ENCODE results near the gene FBLN1.

Gene FBLN1

DNA sequence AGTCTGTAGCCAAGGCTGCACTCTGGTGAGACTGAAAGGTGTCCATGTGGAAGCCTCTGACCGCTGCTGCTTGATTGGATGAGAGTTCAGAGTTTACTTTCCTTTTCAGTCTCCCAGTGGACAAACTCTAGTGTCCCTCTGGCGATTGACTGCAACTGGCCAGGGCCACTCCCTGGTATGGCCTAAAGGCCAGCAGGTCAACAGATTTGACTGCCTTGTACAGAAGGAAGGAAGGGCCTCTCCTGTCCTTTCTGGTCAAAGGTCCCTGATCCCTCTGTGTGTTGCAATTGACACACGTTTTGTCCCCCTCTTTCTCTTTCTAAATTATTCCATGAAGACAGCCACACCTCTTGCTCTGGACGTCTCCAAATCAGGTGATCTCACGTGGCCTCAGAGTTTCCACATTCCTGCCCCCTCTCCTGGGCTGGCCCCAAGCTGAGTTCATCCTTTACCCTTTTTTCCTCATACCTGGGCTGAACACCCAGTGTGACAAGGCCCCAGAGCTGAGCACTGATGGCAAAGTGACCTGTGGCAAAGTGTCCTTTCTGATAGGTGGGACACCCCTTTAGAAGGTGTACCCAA is 18.7 kb upstream of the FBLN1 start:
- TF ChIP-seq GATA3 (IDR thresholded peaks at IDR 0.05; ENCODE audit: low read depth, low read length) (no peak), GATA2 (IDR thresholded peaks at IDR 0.05; ENCODE audit: low read depth, low read length) (no peak)

- no peak for TF ChIP-seq GATA2 (IDR thresholded peaks at IDR 0.05; ENCODE audit: low read depth, low read length)
- no peak for TF ChIP-seq GATA3 (IDR thresholded peaks at IDR 0.05; ENCODE audit: low read depth, low read length)
Observed at GRCh38 chr22:45484742-45485141, 17.9 kb upstream of the FBLN1 start.

DNA sequence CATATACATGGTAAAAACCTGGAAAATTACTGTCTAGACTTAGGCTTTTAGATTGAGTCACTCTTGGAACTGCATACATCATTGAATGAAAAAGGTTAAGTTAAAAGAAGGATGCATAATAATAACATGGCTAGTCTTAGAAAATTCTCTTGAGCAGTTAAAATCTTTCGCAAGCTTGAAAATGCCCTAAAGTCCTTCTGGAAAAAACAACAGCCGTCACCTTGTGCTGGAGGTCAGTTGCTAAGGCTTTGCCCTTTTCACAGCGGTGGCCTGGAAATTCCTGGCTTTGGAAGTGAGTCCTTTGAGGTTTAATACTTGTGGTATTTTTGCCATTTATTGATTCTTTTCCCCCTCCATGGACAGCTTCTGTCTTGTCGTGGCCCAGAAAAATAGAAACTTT is 17.4 kb upstream of the FBLN1 start:
- no peak for TF ChIP-seq GATA2 (IDR thresholded peaks at IDR 0.05; ENCODE audit: low read depth, low read length)
- TF ChIP-seq GATA3 (IDR thresholded peaks at IDR 0.05; ENCODE audit: low read depth, low read length), result no peak

GRCh38 chr22:45488764-45489370 is 13.8 kb upstream of the FBLN1 start:
- TF ChIP-seq GATA3 (IDR thresholded peaks at IDR 0.05; ENCODE audit: low read depth, low read length) (no peak), GATA2 (IDR thresholded peaks at IDR 0.05; ENCODE audit: low read depth, low read length) (no peak)

DNA sequence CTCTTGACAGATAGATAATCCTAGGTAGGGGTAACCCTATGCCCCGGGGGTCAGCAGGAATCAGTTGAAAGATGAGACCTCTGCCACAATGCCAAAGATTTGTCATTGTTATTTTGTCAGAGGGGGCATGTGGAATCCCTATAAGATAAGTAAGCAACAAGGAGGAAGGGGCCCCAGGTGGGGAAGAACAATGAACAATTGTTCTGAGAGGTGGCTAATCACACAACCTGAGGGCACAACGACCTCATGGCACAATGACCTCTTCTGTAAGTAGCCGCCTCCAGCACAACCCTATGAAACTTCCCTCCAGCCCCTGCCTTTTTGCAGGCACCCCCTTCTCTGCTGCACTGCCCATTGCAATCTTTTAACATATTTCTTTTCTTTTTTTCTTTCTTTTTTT is 11.8 kb upstream of the FBLN1 start:
- TF ChIP-seq GATA3 (IDR thresholded peaks at IDR 0.05; ENCODE audit: low read depth, low read length), result no peak

DNA sequence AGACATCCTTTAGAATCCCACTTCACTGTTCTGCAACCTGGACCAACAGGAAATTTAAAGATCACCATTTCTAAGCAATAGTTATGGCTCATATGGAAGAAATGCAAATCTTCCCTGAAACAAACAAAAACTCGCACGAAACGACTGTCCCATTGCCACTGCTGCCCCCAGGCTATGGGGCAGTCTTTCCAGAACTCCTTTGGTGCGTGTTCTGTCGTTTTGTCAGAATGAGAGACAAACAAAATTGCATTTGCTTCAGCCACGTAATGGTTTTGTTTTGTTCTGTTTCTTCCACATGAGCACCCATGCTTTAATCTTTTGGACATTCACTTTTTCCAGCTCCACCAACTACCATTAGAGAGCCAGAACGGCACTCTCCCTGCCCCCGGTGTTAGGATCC is 10.8 kb upstream of the FBLN1 start:
- no peak for TF ChIP-seq GATA3 (IDR thresholded peaks at IDR 0.05; ENCODE audit: low read depth, low read length)
- no peak for TF ChIP-seq GATA2 (IDR thresholded peaks at IDR 0.05; ENCODE audit: low read depth, low read length)

GRCh38 chr22:45493286-45493771 is 9.4 kb upstream of the FBLN1 start:
- TF ChIP-seq GATA2 (IDR thresholded peaks at IDR 0.05; ENCODE audit: low read depth, low read length) (no peak), GATA3 (IDR thresholded peaks at IDR 0.05; ENCODE audit: low read depth, low read length) (no peak)

DNA sequence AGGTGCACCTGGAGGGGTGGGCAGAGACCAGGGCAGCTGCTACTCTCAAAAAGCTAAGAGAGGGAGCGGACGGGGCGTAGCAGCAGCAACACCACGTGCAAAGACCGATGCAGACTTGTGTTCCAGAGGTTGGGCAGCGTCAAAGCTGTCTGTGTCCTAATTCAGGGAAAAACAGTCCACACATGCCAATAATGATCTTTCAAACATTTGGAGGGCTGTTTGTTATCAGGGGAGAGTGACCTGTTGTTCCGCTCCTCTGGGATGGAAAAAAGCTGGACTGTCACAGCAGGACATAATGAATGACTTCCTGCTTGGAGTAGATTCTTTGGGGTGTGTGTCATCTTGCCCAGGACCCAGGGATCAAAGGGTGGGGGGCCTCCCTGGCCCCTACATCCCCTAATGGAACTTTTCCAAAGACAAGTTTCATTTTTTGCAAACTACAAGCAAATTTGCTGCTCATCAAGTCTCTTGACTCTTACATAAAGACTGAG is 6.2 kb upstream of the FBLN1 start:
- TF ChIP-seq GATA2 (IDR thresholded peaks at IDR 0.05; ENCODE audit: low read depth, low read length) (no peak), GATA3 (IDR thresholded peaks at IDR 0.05; ENCODE audit: low read depth, low read length) (no peak)

- TF ChIP-seq GATA2 (IDR thresholded peaks at IDR 0.05; ENCODE audit: low read depth, low read length), result no peak
- TF ChIP-seq GATA3 (IDR thresholded peaks at IDR 0.05; ENCODE audit: low read depth, low read length), result no peak
Observed at GRCh38 chr22:45497351-45498145, 5.1 kb upstream of the FBLN1 start.

DNA sequence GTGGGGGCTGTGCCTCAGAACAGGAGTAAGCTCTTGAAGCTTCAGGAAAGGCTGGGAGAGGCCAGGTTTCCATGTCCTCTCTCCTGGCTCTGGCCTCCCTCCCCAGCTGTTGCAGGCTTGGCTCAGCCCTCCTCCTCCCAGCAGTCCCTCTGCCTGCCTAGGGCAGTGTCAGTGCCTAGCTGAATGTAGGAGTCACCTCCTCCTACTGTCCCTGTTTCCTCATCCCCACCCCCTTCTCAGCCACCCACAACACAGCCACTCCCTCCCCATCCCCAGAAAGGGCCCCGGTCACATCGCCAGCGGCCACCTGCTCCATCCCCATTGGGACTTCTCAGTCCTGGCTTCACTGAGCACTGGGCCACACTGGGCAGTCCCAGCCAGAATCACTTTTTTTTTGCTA is 2.9 kb upstream of the FBLN1 start:
- TF ChIP-seq GATA2 (IDR thresholded peaks at IDR 0.05; ENCODE audit: low read depth, low read length) (no peak), GATA3 (IDR thresholded peaks at IDR 0.05; ENCODE audit: low read depth, low read length) (no peak)

DNA sequence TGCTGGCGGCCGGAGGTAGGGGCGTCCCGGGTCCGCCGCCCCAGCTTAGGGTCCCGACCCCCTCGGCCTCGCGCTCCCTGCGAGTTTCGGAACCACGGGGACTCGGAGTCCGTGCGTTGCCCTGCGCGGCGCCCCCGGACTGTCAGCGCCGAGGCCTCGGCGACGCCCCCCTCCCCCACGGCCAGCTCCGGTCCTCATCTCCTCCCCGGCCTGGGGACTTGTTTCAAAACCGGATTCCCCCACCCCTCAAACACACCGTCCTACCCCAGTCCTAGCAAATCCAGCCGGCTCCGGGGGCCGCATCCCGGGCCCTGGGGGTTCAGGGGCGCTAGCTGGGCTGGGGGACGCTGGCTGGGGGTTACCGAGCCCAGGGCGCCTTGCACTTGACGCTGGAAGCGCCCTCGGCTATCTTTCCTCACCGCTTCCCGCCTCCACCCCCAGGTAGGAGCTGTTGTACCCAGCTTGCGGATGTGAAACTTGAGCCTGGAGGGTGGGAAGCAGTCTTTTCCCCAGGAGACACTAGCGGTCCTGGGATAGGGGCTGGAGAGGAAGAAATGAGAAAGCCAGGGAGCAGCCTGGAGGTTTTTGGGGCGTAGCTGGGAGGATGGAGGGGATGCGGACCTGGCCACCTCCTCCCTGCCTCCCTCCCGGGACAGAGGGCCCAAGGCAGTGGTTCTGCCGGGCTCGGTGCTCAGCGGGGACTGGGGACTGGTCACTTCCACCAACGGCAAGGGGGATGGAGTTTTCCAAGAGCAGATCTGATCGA is 550 bp downstream of the FBLN1 start:
- TF ChIP-seq GATA3 (IDR thresholded peaks at IDR 0.05; ENCODE audit: low read depth, low read length) (no peak), GATA2 (IDR thresholded peaks at IDR 0.05; ENCODE audit: low read depth, low read length) (no peak)

- TF ChIP-seq GATA2 (IDR thresholded peaks at IDR 0.05; ENCODE audit: low read depth, low read length) (no peak), GATA3 (IDR thresholded peaks at IDR 0.05; ENCODE audit: low read depth, low read length) (no peak)
Observed at GRCh38 chr22:45503816-45504372, 1.2 kb downstream of the FBLN1 start.

GRCh38 chr22:45504373-45505341 is 2.0 kb downstream of the FBLN1 start:
- TF ChIP-seq GATA2 (IDR thresholded peaks at IDR 0.05; ENCODE audit: low read depth, low read length), result no peak
- no peak for TF ChIP-seq GATA3 (IDR thresholded peaks at IDR 0.05; ENCODE audit: low read depth, low read length)

Measured in SH-SY5Y (cell line).